Common myeloid progenitor, CD34-positive (primary cell): ENCODE results near the gene SOX3.

Experiments used
- CTCF ChIA-PET: fragments of 350-600 bp; sonication (Branson Sonifier 250); formaldehyde crosslinking; loops from one replicate; lab custom pipeline; 2021; ENCODE audit warnings: antibody characterized with exemption; lab: Charles Lee
- POLR2A ChIA-PET: fragments of 350-600 bp; sonication (Branson Sonifier 250); formaldehyde crosslinking; loops from one replicate; lab custom pipeline; 2021; ENCODE audit warnings: antibody characterized with exemption; lab: Charles Lee
- DNase-seq, 3 donors: peaks; one replicate each; pipeline versions ENCODE4 v3.0.0 to v3.0.0-alpha.2; 2013
- H3K27ac ChIP-seq, 2 experiments: 1 replicate in 1 of 2; 2 replicates in 1 of 2; pipeline ENCODE4 v1.7.0; 2013; ENCODE audit warnings: inconsistent platforms in 2 of 2, low read length in 2 of 2, mild to moderate bottlenecking in 2 of 2, low read depth in 1 of 2, moderate library complexity in 1 of 2; ENCODE audit not compliant: severe bottlenecking in 2 of 2, insufficient read depth in 1 of 2, poor library complexity in 1 of 2
- H3K27me3 ChIP-seq, 5 experiments: replicated peaks in 2 of 5; 1 replicate in 3 of 5; 2 replicates in 2 of 5; pipeline versions ENCODE4 v1.6.1 to v1.7.0; 2013; ENCODE audit warnings: low read length in 4 of 5, mild to moderate bottlenecking in 2 of 5, moderate library complexity in 2 of 5, inconsistent platforms in 1 of 5; ENCODE audit not compliant: insufficient read depth in 5 of 5, control insufficient read depth in 4 of 5
- H3K36me3 ChIP-seq, 4 experiments: 1 replicate in 2 of 4; 2 replicates in 2 of 4; pipeline versions ENCODE4 v1.6.1 to v1.7.0; 2013; ENCODE audit warnings: low read length in 3 of 4, control low read depth in 1 of 4, mild to moderate bottlenecking in 1 of 4; ENCODE audit not compliant: control insufficient read depth in 4 of 4, insufficient read depth in 4 of 4
- H3K4me1 ChIP-seq, 4 experiments: 1 replicate in 3 of 4; 2 replicates in 1 of 4; pipeline versions ENCODE4 v1.6.1 to v1.7.1; 2013; ENCODE audit warnings: low read length in 3 of 4, mild to moderate bottlenecking in 3 of 4, control low read depth in 1 of 4, inconsistent platforms in 1 of 4, moderate library complexity in 1 of 4; ENCODE audit not compliant: control insufficient read depth in 4 of 4, insufficient read depth in 4 of 4; ENCODE audit errors: control extremely low read depth in 1 of 4
- H3K4me3 ChIP-seq, 7 experiments: 1 replicate in 4 of 7; 2 replicates in 3 of 7; pipeline versions ENCODE4 v1.5.1 to v1.7.0; 2013; ENCODE audit warnings: mild to moderate bottlenecking in 7 of 7, low read length in 6 of 7, moderate library complexity in 6 of 7, inconsistent platforms in 2 of 7, low read depth in 2 of 7, control low read depth in 1 of 7; ENCODE audit not compliant: insufficient read depth in 4 of 7, control insufficient read depth in 1 of 7; ENCODE audit errors: extremely low read depth in 1 of 7
- H3K9me3 ChIP-seq, 5 experiments: 1 replicate in 4 of 5; 2 replicates in 1 of 5; pipeline versions ENCODE4 v1.6.1 to v1.7.1; 2013; ENCODE audit warnings: low read length in 4 of 5, mild to moderate bottlenecking in 2 of 5, inconsistent platforms in 1 of 5, low read depth in 1 of 5, moderate library complexity in 1 of 5; ENCODE audit not compliant: control insufficient read depth in 4 of 5, insufficient read depth in 2 of 5; ENCODE audit errors: control extremely low read depth in 1 of 5
- WGBS: methylation state at CpG from one replicate; pipeline ENCODE4 v1.1.5; 2013; ENCODE audit not compliant: insufficient coverage; 5-methylcytosine and 5-hydroxymethylcytosine counted together

SOX3 gene

GRCh38 chrX:140505421-140506337 lies 810 bp upstream of the SOX3 start:
- DNase-seq, result no peak
- H3K27me3 ChIP-seq, result peaks cover 0 to 98% (median 17%) of the 10 kb centered on the region in 5 experiments
- WGBS, result 26% methylated on average over 55 of the region's 63 CpGs
- H3K4me3 ChIP-seq, result no peak overlapping the region
- no peak overlapping the region for H3K27ac ChIP-seq
- POLR2A ChIA-PET, result no interaction called here
- H3K9me3 ChIP-seq, result peaks cover 0 to 31% (median 6%) of the 10 kb centered on the region in 5 experiments
- CTCF ChIA-PET, result no interaction called here
- peaks cover 0 to 16% (median 5%) of the 10 kb centered on the region in 4 experiments for H3K4me1 ChIP-seq
- H3K36me3 ChIP-seq, result no peaks in the 10 kb centered on the region

GRCh38 chrX:140503714-140504351 lies 1.0 kb downstream of the SOX3 start:
- CTCF ChIA-PET, result interaction anchor here (0.8 kb wide), 1 partner anchor 30 kb away, joined by 3 read pairs; no protein-coding TSS in a partner anchor
- H3K4me3 ChIP-seq, result peak overlapping the region in 6 of 7 experiments; percentile 7 to 59 (median 38)
- POLR2A ChIA-PET, result no interaction called here
- peaks cover 0 to 97% (median 14%) of the 10 kb centered on the region in 5 experiments for H3K27me3 ChIP-seq
- no peak overlapping the region for H3K27ac ChIP-seq
- peaks cover 0 to 16% (median 5%) of the 10 kb centered on the region in 4 experiments for H3K4me1 ChIP-seq
- H3K36me3 ChIP-seq, result no peaks in the 10 kb centered on the region
- DNase-seq, result peak in 2 of 3 donors; percentile 41 to 56
- H3K9me3 ChIP-seq, result peaks cover 0 to 25% (median 2%) of the 10 kb centered on the region in 5 experiments
- WGBS, result 27% methylated on average over 79 of the region's 92 CpGs

GRCh38 chrX:140503238-140503601 lies 1.6 kb downstream of the SOX3 start:
- Histone ChIP-seq H3K4me3 (peak overlapping the region in 1 of 7 experiments; percentile 59), H3K9me3 (peaks cover 0 to 28% (median 2%) of the 10 kb centered on the region in 5 experiments), H3K36me3 (no peaks in the 10 kb centered on the region), H3K27me3 (peaks cover 0 to 94% (median 13%) of the 10 kb centered on the region in 5 experiments), H3K27ac (no peak overlapping the region), H3K4me1 (peaks cover 0 to 16% (median 5%) of the 10 kb centered on the region in 4 experiments)
- ChIA-PET POLR2A (no interaction called here), CTCF (interaction anchor here (0.8 kb wide), 1 partner anchor 30 kb away, joined by 3 read pairs; no protein-coding TSS in a partner anchor)
- DNase-seq, result no peak
- 35% methylated on average over 7 of the region's 14 CpGs for WGBS

GRCh38 chrX:140502491-140503237 lies 2.2 kb downstream of the SOX3 start:
- ChIA-PET POLR2A (no interaction called here), CTCF (interaction anchor here (0.8 kb wide), 1 partner anchor 31 kb away, joined by 3 read pairs; no protein-coding TSS in a partner anchor)
- H3K4me1 ChIP-seq, result peaks cover 0 to 16% (median 5%) of the 10 kb centered on the region in 4 experiments
- no peak overlapping the region for H3K27ac ChIP-seq
- no peak for DNase-seq
- peak overlapping the region in 1 of 7 experiments; percentile 4 for H3K4me3 ChIP-seq
- WGBS, result 29% methylated on average over 30 of the region's 40 CpGs
- peaks cover 0 to 28% (median 2%) of the 10 kb centered on the region in 5 experiments for H3K9me3 ChIP-seq
- H3K27me3 ChIP-seq, result peaks cover 0 to 89% (median 14%) of the 10 kb centered on the region in 5 experiments
- no peaks in the 10 kb centered on the region for H3K36me3 ChIP-seq

GRCh38 chrX:140501940-140502468 lies 2.9 kb downstream of the SOX3 start:
- POLR2A ChIA-PET, result no interaction called here
- H3K27me3 ChIP-seq, result peaks cover 0 to 82% (median 13%) of the 10 kb centered on the region in 5 experiments
- WGBS, result 37% methylated on average over 13 of the region's 14 CpGs
- no peak for DNase-seq
- no peak overlapping the region for H3K4me3 ChIP-seq
- H3K27ac ChIP-seq, result no peak overlapping the region
- peaks cover 0 to 26% (median 2%) of the 10 kb centered on the region in 5 experiments for H3K9me3 ChIP-seq
- no peaks in the 10 kb centered on the region for H3K36me3 ChIP-seq
- H3K4me1 ChIP-seq, result peaks cover 0 to 16% (median 4%) of the 10 kb centered on the region in 4 experiments
- CTCF ChIA-PET, result no interaction called here

GRCh38 chrX:140501321-140501720 lies 3.5 kb downstream of the SOX3 start:
- H3K9me3 ChIP-seq, result peaks cover 0 to 23% (median 2%) of the 10 kb centered on the region in 5 experiments
- ChIA-PET POLR2A (no interaction called here), CTCF (no interaction called here)
- 32% methylated on average over 3 of the region's 13 CpGs for WGBS
- no peaks in the 10 kb centered on the region for H3K36me3 ChIP-seq
- H3K27ac ChIP-seq, result no peak overlapping the region
- H3K4me3 ChIP-seq, result no peak overlapping the region
- H3K4me1 ChIP-seq, result peaks cover 0 to 16% (median 3%) of the 10 kb centered on the region in 4 experiments
- DNase-seq, result no peak
- peaks cover 0 to 80% (median 13%) of the 10 kb centered on the region in 5 experiments for H3K27me3 ChIP-seq
